GM18520 (cell line): ENCODE measurements around the gene NFYC.

ENCODE experiments used
- ATAC-seq: cut with Tn5 transposase; IDR thresholded peaks from one replicate; pipeline ENCODE4 v1.9.1; 2021; ENCODE audit not compliant: unreplicated experiment

NFYC gene

DNA sequence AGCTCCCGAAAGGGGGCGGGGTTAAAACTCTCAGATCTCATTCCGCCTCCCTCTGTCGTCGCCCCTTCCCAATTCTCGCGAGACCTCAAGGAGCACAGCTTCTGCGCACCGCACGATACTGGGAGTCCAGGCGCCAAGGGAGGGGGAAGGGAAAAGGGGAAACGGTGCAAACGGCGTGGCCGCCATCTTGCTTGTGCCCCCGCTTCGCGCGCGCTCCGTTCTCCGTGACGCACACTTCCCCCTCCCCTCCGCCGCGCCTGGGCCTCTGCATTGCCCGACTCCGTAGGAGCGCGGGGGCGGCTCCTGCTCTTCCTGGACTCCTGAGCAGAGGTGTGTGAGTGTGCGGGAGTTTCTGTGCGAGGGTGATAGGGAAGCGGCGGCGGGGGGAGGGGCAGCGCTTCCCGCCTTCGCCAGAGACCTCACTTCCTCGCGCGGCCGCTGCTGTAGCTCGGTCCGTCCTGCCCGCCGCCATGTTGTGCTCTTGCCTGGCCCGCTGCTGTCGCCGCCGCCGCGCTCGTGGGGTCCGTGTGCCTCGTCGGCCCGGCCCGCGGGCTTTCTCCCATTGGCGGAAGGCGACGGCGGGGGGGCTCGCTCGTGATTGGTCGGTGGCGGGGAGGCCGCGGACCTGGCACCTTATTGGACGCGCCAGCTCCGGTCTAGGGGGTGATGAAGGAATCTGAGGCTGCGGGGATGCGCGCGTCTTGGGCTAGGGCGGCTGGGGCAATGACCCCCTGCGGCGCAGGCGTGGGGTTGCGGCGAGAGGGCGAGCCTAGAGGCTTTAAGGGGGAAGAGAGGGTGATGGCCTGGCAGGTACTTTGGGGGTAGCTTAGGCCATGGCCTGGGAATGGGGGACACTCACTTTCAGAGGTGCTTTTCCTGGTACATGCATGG lies at the start of gene NFYC:
TSS of gene NFYC (plus strand) at position 167 of the 891 bp plus-strand sequence. CDS start 47,140 bp downstream, outside the sequence.
- ATAC-seq = peak; percentile 62

DNA sequence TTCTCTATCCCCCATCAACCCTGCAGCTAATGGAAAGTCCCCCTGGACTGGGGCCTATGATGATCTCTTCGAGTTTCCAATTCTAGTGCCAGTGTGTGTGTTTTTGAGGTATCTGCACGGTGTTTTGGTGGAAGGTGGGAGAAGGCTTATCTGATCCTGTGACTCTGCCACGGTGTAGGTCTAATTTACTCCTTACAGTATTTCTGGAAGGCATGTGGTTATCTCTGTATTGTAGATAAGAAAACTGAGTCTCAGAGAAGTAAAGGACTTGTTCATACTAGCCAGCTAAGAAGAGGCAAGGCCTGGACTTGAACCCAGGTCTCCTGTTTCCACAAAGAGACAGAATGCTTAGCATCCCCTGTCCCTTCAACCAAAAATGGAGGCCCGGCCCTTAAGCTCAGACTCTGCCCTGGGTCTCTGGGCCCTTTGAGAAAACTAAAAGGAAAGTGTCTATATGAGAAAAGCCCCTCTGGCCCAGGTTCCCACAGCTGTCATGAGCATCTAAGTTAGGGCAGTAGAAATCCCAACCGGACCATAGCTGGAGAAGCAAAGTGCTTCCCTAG lies 46.3 kb upstream of the NFYC start:
- ATAC-seq = no peak

DNA sequence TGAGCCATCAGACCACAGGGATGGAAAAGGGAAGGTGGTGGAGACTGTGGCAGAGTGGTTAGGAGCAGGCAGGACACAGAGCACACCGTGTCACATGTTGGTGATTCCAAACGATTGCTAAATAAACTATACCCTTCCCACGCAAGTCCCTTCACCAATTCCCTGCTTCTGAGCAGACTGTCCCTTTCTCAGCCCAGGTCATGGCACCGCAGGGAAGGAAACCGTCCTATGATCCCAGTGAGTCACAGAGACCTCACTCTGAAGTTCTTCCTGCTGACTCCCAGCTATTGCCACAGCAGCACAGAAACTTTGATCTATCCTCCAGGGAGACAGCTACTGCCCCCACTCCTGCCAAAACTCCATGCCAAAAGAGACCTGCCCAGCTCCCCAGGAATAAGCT lies 45.2 kb upstream of the NFYC start:
- ATAC-seq = no peak

DNA sequence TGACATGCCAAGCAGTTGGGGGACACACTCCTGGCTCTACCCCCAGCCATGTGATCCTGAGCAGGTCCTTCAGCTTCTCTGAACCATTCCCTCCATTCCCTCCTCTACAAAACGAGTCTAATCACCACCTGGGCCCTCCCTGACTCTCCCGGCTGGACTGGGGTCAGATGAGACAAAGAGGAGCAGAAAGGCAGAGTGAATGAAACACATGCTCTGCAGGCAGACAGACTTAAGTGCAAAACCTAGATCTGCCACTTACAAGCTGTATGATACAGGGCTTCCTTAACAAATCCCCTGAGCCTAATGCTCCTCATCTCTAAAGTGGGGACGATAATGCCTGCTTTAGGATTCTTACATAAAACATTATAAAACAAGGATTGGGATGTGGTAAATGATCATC lies 43.3 kb upstream of the NFYC start:
- no peak for ATAC-seq

DNA sequence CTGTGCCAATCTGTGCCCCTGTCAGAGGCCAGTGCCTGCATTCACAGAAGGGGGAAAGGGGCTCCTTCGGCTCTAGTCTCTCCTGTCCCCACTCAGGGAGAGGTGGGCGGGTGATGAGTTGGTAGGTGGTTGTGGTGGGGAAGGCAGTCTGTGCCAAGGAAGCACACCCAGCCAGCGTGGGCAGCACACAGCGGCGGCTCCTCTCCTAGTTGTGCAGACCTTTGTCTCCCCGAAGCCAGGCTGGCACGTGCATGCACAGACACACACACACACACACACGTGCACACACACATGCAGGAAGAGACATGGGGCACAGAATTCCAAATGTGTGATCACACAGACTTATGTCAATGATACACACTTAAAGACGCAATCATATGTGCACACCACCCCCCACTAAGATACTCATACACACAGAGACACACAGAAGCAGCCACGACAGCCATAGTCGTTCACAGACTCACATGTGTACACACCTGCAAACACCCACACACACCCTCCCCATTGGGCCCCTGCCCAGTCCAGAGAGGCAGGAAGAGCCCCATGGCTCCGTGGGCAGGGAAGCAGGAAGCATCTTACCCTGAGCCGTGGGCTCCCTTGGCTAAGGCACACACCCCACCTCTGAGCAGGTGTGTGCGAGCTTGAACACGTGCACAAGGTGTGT lies 42.4 kb upstream of the NFYC start:
- ATAC-seq = no peak

- ATAC-seq = no peak
Observed at GRCh38 chr1:40649592-40649930, 41.9 kb upstream of the NFYC start.

DNA sequence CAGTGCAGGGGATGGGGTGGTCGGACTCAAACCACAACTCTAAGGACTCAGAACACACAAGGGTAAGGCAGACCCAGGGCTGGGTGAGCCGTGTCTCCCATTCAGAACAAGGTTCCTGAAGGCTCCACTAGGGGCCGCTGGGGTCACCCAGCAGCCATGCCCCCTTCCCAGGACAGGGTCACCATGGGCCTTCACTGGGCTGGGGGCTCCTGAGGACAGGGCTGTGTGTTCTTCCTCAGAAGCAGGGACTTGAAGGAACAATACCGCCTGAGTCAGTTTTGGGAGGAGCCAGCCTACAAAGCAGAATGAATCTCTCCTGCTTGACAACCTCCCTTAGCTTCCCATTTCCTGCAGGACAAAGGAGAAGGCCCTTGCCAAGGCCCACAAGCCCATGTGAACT lies 41.4 kb upstream of the NFYC start:
- no peak for ATAC-seq

DNA sequence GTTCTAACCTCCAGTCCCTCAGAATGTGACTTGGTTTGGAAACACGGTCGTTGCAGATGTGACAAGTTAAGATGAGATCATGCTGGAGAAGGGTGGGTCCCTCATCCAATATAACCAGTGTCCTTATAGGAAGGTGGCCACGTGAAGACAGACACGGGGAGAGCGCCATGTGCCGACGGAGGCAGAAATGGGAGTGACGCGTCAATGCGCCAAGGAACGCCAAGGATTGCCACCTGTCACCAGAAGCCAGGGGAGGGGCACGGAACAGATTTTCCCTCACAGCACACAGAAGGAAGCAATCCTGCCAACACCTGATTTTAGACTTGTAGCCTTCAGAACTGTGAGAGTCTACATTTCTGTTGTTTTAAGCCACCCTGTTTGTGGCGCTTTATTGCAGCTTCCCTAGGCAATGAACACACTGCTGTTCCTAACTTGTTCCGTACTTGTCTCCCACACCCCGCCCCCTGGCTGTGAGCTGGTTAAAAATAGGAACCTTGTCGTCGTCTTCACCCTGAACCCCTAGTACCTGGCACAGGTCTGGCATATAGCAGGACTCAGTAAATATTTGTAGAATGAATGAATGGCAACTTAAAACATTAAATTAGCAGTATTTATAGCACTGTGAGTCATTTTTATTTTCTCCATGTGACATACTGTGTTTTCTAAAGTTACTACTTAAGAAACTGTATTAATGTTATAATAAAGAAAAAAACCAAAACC lies 40.2 kb upstream of the NFYC start:
- no peak for ATAC-seq

DNA sequence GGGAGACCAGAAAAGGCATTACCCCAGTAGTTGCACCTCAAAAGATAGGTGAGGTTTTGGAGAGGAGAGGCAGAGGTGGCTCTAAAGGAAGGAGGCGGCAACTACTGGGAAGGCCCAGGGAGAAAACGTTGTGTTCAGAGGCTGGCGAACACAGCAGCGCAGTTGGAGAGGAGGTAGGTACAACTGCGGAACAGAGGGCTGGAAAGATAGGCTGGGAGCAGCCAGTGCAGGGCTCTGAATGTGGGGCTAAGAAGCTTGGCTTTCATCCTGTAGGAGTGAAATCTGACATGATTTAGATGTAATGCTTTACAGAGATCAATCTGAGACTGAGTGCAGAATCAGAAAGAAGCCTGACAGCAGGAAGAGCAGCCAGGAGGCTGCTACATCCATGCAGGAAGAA lies 39.0 kb upstream of the NFYC start:
- no peak for ATAC-seq

GRCh38 chr1:40652979-40653378 lies 38.5 kb upstream of the NFYC start:
- no peak for ATAC-seq

- ATAC-seq = no peak
Observed at GRCh38 chr1:40653851-40654537, 37.5 kb upstream of the NFYC start.

DNA sequence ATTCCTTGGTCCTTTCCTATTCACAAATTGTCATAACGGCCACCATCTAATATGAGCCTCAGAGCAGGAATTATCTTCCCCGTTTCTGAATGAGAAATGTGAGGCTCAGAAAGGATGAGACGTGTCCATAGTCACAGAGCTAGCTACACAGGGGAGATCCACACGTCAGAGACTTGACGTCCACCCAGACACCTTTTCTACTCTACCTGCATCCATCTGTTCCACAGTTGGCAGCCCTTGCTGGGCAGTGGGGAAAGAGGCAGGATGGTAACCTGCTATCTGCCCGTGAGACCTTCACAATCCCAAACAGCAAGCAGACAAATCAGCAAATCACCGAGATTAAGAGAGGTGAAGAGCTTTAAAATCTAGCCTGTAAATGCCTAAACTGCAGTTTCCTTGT lies 34.5 kb upstream of the NFYC start:
- ATAC-seq = no peak

DNA sequence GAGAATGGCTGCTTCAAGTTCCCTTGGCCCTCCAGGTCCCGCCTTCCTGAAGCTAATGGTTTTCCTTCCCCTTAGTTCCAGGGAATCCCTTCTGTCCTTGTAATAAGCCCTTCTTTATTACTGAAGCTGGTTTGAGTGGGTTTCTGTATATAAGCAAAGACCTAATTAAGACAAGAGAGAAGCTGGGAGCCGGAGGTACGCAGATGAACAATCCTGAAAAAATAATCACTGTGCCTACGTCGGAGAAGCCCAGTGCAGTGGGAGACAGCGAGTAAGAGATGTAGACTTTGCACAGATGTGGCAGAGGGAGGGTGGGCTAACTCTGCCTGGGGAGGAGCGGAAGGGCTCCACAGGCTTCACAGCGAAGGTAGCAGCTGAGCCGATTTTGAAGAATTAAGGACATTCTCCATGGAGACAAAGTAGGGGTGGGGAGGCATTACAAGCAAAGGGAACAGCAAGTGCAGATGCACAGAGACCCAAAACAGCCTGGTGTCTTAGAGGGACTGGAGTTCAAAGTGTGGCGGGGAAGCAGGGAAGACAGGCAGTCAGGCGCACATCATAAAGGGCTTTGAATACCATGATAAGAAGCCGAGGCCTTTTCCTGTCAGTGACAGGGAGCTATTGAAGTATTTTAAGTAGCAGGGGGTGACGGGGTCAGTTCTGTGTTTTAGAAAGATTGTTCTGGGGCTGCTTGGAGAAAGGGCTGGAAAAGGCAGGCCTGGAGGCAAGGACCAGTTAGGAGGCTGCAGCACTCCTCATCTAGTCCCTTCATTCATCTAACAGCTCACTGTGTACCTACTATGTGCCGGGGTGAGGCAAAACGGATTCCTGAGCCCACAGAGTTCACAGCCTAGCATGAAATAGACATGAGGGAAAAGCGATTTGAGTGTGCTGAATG lies 32.5 kb upstream of the NFYC start:
- ATAC-seq = no peak

- ATAC-seq = no peak
Observed at GRCh38 chr1:40659649-40659947, 31.9 kb upstream of the NFYC start.

DNA sequence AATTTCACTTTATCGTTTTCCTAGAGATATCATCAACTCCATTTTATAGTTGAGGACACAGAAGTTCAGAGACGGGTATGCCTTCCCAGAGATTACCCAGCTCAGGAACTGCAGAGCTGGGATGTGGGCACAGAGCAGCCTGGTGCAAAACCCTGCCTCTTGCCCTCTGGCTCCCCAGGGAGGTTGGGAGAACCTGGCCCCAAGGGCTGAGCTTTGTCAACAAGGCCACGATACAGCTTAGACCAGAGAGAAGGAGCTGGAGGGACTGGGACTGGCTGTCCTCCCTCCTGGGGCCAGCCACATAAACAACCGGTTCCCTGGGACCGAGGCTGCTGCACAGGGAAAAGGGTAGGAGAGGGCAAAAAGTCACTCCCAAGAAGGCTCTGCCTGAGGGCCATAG lies 29.8 kb upstream of the NFYC start:
- no peak for ATAC-seq

DNA sequence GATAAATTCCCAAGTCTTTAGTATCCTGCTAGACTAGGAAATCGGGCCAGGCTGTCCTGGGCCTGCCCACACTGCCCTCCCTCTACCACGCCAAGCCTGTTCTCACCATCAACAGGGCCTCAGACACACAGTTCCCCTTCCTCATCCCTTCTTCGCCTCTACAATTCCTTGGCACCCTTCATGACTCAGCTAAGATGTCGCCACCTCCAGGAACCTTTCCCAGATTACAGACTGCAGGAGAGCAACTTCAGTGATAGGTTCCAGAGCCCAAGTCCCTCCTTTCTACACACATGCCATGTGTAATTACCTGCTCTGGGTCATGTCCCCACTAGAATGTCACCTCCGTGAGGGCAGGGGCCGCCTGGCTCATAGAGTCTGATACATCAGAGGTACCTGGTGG lies 29.4 kb upstream of the NFYC start:
- no peak for ATAC-seq

DNA sequence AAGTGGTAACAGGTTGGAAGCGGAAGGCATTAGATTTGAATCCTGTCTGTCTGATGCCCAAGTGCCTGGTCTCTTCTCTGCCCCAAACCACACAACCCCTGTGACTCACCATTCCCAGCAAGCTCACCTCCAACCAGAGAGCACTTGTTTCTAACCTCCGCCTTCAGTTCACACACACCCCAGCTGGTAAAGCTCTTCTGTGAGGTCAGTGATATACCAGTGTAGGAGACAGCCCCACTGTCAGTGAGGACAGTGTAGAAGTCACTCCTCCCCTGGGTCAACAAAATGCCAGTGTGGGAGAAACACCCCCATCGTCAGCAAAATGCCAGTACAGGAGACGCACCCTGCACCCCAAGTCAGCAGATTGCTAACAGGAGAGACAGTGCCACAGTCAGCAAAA lies 28.6 kb upstream of the NFYC start:
- ATAC-seq = no peak

DNA sequence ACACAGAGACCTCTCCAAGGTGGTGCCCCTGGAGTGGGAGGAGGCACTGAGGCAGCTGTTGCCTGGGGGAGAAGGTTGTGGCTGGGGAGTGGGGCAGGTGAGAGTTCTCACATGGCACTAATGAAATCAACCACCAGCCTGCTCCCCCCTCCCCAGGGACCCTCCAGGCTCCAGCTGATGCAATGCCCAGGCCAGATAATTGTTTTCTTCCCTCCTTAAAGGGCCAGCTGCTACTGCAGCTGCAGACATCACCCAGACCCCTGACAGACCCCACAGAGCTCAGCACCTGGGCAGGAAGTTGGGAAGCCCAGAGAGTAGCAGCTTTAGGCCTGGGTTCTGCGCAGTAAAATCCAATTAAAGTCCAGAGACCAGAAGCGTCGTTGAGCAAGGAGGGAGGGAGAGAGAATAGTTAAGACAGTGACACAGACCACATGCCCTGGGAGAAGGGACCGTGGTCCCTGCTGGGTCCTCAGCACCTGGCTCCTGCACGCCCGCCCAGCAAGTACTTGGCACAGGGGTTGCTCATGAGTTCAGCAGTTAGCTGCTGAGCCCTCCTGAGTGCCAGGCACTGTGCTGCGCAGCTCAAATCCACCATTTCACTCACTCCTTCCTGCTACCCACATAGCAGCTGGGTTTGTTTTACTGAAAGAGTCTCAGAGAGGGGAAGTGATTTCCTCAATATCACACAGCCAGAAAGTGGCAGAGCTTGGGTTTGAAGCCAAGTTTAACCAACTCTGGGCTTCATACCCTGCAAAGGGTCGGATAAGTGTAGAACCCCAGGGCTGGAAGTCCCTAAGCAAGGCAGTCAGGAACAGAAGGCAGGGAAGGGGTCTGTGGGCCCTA lies 28.0 kb upstream of the NFYC start:
- ATAC-seq = no peak

GRCh38 chr1:40664167-40664537 lies 27.4 kb upstream of the NFYC start:
- no peak for ATAC-seq
